DMS79 treated with DMSO at 0.1 percent for 48 hours (cell line): ENCODE measurements around the gene ZNF791.
A peak's percentile ranks its signal among the peaks of the same experiment; 100 is the strongest.
"Not testable (repeated sequence)": the region's sequence is repeated elsewhere in the genome, so short reads cannot be mapped to it uniquely, and the experiment has no call there.

Experiments used
- DNase-seq: peaks from one replicate; lab custom pipeline; 2025; lab: John Stamatoyannopoulos, UW

The ZNF791 gene

DNA sequence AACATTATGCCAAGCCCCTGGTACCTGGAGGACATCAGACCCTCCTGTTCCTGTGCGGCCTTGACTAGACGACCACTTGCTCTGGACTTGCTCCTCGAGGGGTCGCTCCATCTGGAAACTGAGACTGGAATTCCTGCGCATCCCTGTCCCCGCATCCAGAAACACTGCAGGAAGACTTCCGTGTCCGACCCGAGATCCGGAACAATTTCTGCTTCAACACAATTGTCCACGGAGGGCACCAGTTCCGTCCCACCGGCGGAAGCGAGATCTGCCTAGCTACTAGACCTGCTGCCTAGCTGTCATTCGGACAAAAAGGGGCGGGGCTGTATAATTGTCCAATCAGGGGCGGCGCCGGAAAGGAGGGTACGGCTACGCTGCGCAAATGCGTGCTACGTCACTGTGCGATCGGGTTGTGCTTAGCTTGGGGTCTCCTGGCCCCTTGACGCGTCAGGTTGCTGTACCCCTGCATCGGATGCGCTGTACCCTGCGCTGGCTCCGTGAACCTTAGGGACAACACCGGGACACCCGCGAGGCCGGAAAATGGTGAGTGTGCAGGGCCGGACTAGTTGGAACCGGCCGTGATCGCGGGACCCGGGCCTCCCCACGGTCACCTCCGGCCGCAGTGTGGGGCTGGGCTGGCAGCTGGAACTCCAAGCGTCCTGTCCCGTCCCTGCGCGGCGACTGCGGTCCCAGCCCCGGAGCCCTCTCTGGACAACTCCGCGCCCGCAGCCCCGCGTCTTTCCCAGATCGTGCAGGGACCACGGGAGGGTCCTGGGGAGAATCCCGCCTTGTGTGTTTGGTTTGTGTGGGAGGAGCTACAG lies at the start of gene ZNF791, which contains the start of gene ZNF490:
TSS of gene ZNF791 (plus strand) at position 381 of the 821 bp plus-strand sequence. CDS start at position 541, 160 bp downstream.
TSS of gene ZNF490 (minus strand) at position 274 of the 821 bp plus-strand sequence. CDS start at position 141, 133 bp downstream.
- peak; percentile 98 for DNase-seq

DNA sequence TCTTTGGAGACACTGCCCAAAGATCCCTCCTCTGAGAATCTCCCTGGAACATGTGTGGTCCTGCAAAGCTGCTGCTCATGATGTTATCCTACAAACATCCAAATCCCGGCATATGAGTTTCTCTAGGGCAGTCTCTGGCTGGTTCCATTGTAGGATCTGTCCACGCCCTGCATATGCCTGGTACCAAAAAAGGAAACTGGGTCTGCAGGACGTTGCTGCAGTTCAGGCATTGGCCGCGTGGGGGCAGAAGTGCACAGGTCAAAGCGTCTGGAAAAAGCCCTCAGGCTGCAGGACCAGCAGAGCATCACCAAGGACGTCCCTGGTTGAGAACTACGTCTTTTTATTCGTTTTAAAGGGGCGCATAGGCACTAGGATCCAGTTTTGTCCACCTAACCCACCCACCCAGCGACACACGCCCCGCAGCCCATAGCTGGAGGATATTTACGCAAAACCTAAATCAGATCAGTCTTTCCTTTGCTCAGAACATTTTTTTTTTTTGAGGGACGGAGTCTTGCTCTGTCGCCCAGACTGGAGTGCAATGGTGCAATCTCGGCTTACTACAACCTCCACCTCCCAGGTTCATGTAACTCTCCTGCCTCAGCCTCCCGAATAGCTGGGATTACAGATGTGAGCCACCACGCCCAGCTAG lies 46.6 kb upstream of the ZNF791 start:
- DNase-seq = peak; percentile 77

DNA sequence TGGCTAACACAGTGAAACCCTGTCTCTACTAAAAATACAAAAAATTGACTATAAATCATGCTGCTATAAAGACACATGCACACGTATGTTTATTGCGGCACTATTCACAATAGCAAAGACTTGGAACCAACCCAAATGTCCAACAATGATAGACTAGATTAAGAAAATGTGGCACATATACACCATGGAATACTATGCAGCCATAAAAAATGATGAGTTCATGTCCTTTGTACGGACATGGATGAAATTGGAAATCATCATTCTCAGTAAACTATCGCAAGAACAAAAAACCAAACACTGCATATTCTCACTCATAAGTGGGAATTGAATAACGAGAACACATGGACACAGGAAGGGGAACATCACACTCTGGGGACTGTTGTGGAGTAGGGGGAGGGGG lies 44.3 kb upstream of the ZNF791 start:
- DNase-seq = not testable (repeated sequence)

DNA sequence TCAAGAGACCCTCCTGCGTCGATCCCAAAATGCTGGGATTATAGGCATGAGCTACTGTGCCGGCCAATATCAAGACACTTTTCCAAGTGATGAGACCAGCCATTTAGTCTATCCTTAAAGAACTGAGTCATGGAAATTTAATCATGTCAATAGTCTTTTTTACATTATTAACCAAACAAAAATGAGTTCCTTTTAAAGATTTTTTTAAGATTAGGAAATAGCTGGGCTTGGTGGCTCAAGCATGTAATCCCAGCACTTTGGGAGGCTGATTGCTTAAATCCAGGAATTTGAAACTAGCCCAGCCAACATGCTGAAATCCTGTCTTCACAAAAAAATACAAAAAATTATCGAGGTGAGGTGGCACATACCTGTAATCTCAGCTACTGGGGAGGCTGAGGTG lies 42.8 kb upstream of the ZNF791 start:
- no peak for DNase-seq

DNA sequence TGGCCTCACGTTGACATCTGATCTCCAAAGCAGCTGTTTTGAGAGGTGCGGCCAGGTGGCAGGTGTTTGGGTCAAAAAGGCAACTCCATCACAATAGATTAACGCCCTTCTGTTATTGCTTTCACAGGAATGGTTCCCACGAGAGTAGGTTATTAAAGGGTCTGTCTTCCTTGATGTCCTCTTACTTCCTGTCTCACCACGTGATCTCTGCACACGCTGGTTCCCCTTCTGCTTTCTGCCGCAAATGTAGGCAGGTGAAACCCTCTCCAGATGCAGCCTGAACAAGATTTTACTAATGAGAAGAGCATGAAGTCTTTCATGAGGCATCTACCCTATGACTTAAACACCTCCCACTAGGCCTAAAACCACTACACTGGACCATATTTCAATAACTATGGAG lies 36.7 kb upstream of the ZNF791 start:
- no peak for DNase-seq

DNA sequence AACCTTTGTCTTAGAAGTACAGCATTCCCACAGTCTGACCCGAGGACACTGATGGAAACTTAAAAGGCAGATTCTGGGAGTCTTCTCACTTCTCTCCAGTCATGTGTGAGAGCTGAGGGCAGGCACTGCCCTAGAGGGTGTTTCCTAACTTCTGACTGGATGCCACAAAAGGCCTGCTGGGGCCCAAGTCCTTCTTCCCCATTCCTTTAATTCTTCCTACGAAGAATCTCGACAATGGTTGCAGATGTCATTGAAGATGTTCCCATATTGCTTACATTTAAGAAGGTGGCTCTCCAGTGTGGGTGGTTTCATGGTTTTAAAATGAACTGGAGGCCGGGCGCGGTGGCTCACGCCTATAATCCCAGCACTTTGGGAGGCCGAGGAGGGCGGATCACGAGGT lies 32.1 kb upstream of the ZNF791 start:
- DNase-seq = no peak

DNA sequence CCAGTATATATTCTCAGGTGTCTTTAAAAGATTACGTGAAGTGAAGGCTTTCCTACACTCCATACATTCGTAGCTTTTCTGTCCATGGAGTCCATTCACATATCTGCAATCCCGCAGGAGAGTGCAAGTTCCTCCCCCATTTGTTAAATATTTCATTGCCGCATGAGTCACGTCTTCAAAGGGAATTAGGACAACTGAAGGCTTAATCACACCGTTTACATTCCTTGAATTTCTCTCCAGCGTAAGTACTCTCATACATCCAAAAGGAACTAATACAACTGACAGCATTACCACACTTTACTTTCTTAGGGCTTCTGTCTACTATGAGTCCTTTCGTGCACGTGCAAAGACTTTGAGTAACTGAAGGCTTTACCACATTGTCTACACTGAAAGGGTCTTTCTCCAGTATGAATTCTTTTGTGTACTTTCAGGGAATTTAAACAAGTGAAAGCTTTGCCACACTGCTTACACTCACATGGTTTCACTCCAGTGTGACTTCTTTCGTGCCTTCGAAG lies 30.5 kb upstream of the ZNF791 start:
- no peak for DNase-seq

DNA sequence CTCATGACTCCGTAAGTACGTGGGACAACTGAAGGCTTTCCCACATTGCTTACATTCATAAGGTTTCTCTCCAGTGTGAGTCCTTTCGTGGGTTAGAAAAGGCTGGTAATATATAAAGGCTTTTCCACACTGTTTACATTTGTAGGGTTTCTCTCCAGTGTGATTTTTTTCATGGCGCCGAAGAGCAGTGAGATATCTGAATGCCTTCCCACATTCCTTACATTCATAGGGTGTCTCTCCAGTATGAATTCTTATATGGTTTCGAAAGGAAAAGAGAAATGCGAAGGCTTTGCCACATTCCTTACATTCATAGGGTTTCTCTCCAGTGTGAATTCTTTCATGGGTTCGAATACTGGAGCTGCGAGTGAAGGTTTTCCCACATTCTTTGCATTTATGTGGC lies 29.6 kb upstream of the ZNF791 start:
- DNase-seq = no peak

DNA sequence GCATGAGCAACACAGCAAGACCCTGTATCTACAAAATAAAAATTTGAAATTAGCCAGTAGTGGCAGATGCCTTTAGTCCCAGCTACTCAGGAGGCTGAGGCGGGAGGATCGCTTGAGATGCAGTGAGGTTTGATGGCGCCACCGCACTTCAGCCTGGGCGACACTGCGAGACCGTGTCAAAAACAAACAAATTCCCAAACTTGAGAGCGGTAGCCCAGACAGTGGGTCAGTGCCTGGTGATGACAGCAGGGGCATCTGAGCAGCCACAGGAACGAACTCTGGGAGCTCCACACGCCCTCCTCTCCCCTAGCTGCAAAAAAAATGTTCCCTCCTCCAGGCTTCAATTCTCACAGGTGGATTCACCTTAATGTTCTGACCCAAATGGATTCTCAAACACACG lies 14.2 kb upstream of the ZNF791 start:
- no peak for DNase-seq

DNA sequence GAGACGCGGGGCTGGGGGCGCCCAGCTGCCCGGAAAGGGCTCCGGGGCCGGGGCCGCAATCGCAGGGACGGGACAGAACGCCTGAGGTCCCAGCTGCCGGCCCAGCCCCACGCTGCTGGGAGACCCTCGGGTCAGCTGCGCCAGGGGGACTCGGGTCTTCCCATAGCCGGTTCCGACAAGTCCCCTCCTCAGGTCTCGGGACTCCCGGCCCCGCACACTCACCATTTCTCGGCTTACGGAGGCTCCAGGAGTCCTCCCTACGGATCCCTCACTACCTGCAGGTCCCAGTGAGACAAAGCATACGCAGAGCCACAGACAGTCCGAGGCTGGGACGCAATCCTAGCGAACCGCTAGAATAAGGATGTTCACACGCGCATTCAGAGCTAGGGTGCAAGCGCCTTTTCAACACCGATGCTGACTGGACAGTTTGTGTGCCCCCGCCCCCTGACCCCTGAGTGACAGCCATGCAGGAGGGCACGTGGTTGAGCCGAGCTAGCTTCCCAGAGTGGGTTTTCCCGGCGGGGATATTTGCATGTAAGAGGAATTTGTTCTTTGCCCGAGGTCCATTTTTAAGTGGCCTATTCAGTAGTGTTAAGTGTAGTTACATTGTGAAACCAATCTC lies 13.7 kb upstream of the ZNF791 start:
- no peak for DNase-seq

DNA sequence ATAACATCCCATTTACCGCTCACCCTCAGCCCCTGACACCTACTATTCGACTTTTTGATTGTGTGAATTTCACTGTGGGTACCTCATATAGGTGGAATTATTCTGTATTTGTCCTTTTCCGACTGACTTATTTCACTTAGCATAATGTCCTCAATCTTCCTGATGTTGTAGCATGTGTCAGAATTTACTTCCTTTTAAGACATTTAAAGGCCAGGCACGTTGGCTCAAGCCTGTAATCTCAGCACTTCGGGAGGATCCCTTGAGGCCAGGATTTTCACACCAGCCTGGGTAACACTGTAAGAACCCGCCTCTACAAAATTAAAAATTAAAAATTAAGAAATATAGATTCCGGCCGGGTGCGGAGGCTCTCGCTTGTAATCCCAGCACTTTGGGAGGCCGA lies 13.1 kb upstream of the ZNF791 start:
- DNase-seq = no peak

DNA sequence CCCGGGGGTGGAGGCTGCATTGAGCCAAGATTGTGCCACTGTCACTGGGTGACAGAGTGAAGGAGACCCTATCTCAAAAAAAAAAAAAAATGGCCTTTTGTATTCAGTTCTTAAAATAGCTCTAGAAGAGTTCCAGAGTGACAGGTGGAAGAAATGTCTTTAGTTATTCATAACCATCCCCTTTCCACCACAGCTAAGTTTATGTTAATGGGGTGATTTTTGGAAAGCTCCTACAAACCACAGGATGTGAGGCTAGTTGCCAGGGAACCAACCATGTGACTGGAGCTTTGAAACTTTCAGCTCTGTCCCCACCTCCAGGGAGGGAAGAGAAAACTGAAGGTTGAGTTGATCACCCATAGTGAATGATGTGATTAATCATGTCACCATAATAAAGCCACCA lies 7.0 kb upstream of the ZNF791 start:
- DNase-seq = no peak

DNA sequence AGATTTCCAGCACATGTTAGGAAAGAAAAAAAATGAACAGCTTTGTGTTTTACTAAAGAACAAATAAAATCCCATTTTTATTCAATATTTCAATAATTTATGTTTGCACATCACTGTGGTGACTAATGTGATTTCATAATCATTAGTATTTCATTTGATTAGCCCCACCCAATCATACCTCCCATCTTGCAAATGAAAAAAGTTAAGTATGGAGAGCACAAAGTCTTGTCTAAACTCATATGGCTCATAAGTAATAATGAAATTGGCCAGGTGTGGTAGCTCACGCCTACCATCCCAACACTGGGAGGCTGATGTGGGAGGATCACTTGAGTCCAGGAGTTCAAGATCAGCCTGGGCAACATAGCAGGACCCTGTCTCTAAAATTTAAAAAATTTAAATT lies 3.9 kb upstream of the ZNF791 start:
- no peak for DNase-seq

DNA sequence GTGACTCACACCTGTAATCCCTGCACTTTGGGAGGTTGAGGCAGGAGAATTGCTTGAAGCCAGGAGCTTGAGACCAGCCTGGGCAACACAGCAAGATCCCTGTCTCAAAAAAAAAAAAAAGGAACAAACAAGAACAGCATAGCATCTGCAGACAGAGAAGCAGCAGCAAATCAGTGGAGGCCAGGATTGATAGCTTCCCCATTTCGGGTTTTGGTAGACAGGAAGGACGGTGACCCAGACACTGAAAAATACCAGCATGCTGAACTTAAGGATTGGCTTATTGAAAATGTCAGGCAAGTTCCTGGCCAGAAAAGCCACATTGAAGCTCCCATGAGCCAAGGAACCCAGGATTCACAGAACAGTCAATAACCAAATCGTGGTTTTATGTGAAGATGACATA lies 3.1 kb upstream of the ZNF791 start:
- no peak for DNase-seq

DNA sequence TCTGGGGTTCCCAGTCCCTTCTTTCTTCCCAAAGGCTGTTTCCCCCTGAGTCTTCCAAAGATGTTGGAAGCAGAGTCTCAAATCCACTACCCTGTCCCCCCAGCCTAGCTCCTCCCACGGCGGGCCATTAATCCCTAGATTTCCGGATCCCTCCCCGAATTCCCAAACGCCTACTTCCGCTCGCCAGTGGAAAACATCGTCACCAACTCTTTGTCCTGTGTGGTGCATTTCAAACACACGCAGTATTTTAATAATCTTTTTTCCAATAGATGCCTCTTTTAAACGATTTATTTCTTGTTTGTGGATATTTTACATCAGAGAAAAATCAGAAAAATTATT lies 610 bp downstream of the ZNF791 start:
- DNase-seq = peak; percentile 73

DNA sequence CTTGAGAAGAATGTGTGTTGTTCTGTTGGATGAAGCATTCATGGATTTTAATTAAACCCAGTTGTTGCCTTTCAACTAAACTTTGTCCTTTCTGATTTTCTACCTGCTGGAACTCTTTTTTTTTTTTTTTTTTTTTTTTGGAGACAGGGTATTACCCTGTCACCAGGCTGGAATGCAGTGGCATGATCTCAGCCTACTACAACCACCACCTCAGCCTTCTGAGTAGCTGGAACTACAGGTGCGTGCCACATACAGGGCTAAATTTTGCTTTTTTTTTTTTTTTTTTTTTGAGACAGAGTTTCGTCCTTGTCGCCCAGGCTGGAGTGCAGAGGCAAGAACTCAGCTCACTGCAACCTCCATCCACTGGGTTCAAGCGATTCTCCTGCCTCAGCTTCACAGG lies 6.9 kb downstream of the ZNF791 start:
- DNase-seq = no peak

DNA sequence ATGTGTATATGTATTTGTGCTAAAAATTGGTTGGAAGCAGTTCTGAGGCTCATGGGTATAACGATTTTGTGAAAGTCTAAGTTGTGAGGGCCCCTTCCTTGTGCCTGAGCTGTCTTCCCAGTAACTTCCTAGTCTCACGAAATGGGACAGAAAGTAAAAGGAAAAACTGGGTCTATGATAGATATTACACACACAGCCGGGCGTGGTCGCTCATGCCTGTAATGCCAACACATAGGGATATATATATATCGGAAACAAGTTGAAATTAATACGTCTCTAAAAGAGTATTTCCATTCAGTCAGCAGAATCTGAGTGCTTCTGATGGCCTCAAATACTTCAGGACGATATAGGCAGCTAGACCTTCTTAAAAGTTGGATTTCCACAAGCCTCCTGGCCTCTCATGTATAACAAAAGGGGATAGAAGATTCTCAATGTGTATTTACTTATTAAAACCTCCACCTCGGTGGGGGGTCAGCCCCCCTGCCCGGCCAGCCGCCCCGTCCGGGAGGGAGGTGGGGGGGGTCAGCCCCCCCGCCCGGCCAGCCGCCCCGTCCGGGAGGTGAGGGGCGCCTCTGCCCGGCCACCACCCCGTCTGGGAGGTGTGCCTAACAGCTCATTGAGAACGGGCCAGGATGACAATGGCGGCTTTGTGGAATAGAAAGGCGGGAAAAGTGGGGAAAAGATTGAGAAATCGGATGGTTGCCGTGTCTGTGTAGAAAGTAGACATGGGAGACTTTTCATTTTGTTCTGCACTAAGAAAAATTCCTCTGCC lies 10.7 kb downstream of the ZNF791 start:
- DNase-seq = not testable (repeated sequence)

DNA sequence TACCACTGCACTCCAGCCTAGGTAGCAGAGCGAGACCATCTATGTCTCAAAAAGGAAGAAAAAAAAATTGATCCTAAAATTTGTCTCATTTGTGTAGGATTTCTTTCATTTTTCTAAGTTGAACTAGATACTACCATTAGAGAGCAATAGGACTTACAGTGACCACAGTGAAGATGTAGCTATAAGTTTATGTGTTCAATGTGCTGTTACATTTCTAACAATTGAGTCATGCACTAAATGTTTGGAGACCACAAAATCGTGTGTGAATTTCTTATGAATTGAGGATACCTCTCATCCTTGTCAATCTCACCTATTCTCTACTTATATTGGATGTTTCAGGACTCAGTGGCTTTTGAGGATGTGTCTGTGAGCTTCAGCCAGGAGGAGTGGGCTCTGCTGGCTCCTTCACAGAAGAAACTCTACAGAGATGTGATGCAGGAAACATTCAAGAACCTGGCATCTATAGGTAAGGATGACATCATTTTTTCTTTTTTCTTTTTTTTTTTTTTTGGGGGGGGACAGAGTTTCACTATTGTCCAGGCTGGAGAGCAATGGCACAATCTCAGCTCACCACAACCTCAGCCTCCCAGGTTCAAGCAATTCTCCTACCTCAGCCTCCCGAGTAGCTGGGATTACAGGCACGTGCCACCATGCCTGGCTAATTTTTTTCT lies 12.8 kb downstream of the ZNF791 start:
- DNase-seq = no peak

DNA sequence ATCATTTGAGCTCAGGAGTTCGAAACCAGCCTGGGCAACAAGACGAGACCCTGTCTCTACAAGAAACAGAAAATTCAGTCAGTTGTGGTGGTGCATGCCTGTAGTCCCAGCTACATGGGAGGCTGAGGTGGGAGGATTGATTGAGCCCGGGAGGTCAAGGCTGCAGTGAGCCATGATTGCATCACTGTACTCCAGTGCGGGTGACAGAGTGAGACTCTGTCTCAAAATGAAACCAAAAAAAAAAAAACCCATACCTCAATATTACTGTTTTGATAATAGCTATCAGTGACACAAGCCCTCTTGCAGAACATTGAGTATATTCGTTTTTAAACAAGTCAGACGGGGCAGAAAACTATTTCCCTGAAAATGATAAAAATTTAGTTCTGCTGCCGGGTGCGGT lies 16.2 kb downstream of the ZNF791 start:
- no peak for DNase-seq

DNA sequence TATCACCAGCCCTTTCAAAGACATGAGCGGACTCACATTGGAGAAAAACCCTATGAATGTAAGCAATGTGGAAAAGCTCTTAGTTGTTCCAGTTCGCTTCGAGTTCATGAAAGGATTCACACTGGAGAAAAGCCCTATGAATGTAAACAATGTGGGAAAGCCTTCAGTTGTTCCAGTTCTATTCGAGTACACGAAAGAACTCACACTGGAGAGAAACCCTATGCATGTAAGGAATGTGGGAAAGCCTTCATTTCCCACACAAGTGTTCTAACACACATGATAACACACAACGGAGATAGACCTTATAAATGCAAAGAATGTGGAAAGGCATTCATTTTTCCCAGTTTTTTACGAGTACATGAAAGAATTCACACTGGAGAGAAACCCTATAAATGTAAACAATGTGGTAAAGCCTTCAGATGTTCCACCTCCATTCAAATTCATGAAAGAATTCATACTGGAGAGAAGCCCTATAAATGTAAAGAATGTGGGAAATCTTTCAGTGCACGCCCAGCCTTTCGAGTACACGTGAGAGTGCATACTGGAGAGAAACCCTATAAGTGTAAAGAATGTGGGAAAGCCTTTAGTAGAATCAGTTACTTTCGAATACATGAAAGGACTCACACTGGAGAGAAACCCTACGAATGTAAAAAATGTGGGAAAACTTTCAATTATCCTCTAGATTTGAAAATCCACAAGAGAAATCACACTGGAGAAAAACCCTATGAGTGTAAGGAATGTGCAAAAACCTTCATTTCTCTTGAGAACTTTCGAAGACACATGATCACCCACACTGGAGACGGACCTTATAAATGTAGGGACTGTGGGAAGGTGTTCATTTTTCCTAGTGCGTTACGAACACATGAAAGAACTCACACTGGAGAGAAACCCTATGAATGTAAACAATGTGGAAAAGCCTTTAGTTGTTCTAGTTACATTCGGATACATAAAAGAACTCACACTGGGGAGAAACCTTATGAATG lies 17.6 kb downstream of the ZNF791 start:
- no peak for DNase-seq
